A549 (cell line): ENCODE data around the gene EPHB1. TPM values are rescaled to one million over a fixed set of nuclear protein-coding genes. Genes with fewer than 3 reads are reported as not detected.

Experiments
- ATAC-seq, 2 experiments: fragments of 200-7000 bp in 1 of 2; fragments of >200 bp in 1 of 2; cut with Nextera tagmentation in 1 of 2; cut with Tn5 transposase in 1 of 2; 3 replicates each; pipeline versions ENCODE4 v1.8.0 to v1.9.1; 2018 to 2020; ENCODE audit warnings: mild to moderate bottlenecking in 1 of 2, moderate library complexity in 1 of 2
- CTCF ChIA-PET: fragments of 300-600 bp; sonication (Branson Sonifier 250); formaldehyde crosslinking; extraction: SDS; loops from one replicate; lab custom pipeline; 2021; ENCODE audit warnings: antibody characterized with exemption, inconsistent platforms; lab: Yijun Ruan, JAX
- POLR2A ChIA-PET: fragments of 350-600 bp; formaldehyde crosslinking; extraction: SDS; loops from one replicate; lab custom pipeline; 2021; ENCODE audit warnings: antibody characterized with exemption, inconsistent platforms; lab: Yijun Ruan, JAX
- DNase-seq, 2 experiments: peaks; one replicate each; pipeline versions ENCODE4 v3.0.0 to v3.0.0-alpha.2; 2011 to 2016; ENCODE audit warnings: low read depth in 1 of 2, low spot score in 1 of 2
- FAIRE-seq: peaks from 2 replicates; lab custom pipeline; 2011; peaks lifted over from hg19 to GRCh38; lab: Jason Lieb, UNC
- H3K27ac ChIP-seq, 2 experiments: fragments of >200 bp; sonication (Bioruptor Twin); formaldehyde crosslinking; 3 replicates each; pipeline ENCODE4 v1.5.1; 2016 to 2017
- H3K4me1 ChIP-seq: fragments of >200 bp; sonication (Bioruptor Twin); formaldehyde crosslinking; 3 replicates; pipeline ENCODE4 v1.6.1; 2016
- H3K4me2 ChIP-seq: fragments of >200 bp; sonication (Bioruptor Twin); formaldehyde crosslinking; 3 replicates; pipeline ENCODE4 v1.6.1; 2016
- H3K4me3 ChIP-seq: fragments of >200 bp; sonication (Bioruptor Twin); formaldehyde crosslinking; 3 replicates; pipeline ENCODE4 v1.5.1; 2016
- H3K9me3 ChIP-seq: fragments of >200 bp; sonication (Bioruptor Twin); formaldehyde crosslinking; 3 replicates; pipeline ENCODE4 v1.6.1; 2016
- CBX2 ChIP-seq: fragments of 200-600 bp; sonication (generic); IDR thresholded peaks from 2 replicates; pipeline ENCODE4 v1.6.1; 2016; ENCODE audit warnings: low read depth, mild to moderate bottlenecking, borderline replicate concordance
- CBX8 ChIP-seq: fragments of 200-600 bp; sonication (generic); IDR thresholded peaks from 2 replicates; pipeline ENCODE4 v1.6.1; 2016
- CEBPB ChIP-seq, 2 experiments: fragments of >200 bp in 1 of 2; sonication (Bioruptor Twin) in 1 of 2; formaldehyde crosslinking in 1 of 2; IDR thresholded peaks; 2 replicates each; pipeline ENCODE4 v1.6.1; 2012 to 2016
- CHD2 ChIP-seq: fragments of 150-350 bp; IDR thresholded peaks from 2 replicates; pipeline ENCODE4 v1.6.1; 2014; ENCODE audit warnings: low read length; ENCODE audit not compliant: partially characterized antibody
- EHF ChIP-seq: fragments of 250-450 bp; sonication (Bioruptor Pico); IDR thresholded peaks from 2 replicates; pipeline ENCODE4 v1.5.0; 2020; ENCODE audit warnings: mild to moderate bottlenecking
- EP300 ChIP-seq, 2 experiments: fragments of >200 bp; sonication (Bioruptor Twin); formaldehyde crosslinking; IDR thresholded peaks; 2 replicates in 1 of 2; 3 replicates in 1 of 2; pipeline ENCODE4 v1.6.1; 2016 to 2017
- FOXS1 ChIP-seq: fragments of 250-450 bp; sonication (Bioruptor Pico); IDR thresholded peaks from 2 replicates; pipeline ENCODE4 v1.5.0; 2020; ENCODE audit warnings: mild to moderate bottlenecking, moderate library complexity
- GATA3 ChIP-seq: IDR thresholded peaks from 2 replicates; pipeline ENCODE4 v1.6.1; 2012; ENCODE audit warnings: borderline replicate concordance
- HDAC2 ChIP-seq: fragments of 200-600 bp; sonication (generic); IDR thresholded peaks from 2 replicates; pipeline ENCODE4 v1.6.1; 2016
- HEYL ChIP-seq: fragments of 250-450 bp; sonication (Bioruptor Pico); IDR thresholded peaks from 2 replicates; pipeline ENCODE4 v1.8.0; 2021; ENCODE audit warnings: mild to moderate bottlenecking, moderate library complexity
- HMGXB4 ChIP-seq: fragments of 250-450 bp; sonication (Bioruptor Pico); IDR thresholded peaks from 2 replicates; pipeline ENCODE4 v1.5.0; 2021; ENCODE audit warnings: mild to moderate bottlenecking, moderate library complexity, borderline replicate concordance
- HOXB13 ChIP-seq: fragments of 250-450 bp; sonication (Bioruptor Pico); IDR thresholded peaks from 2 replicates; pipeline ENCODE4 v1.5.0; 2020; ENCODE audit warnings: low read depth, mild to moderate bottlenecking, moderate library complexity
- JUNB ChIP-seq: fragments of >200 bp; sonication (Bioruptor Twin); formaldehyde crosslinking; IDR thresholded peaks from 2 replicates; pipeline ENCODE4 v1.6.1; 2016
- KDM1A ChIP-seq: fragments of 200-600 bp; sonication (generic); IDR thresholded peaks from 2 replicates; pipeline ENCODE4 v1.6.1; 2016; ENCODE audit warnings: low read depth, mild to moderate bottlenecking
- KDM5A ChIP-seq: fragments of 200-600 bp; sonication (generic); IDR thresholded peaks from 2 replicates; pipeline ENCODE4 v1.6.1; 2016; ENCODE audit warnings: antibody characterized with exemption, mild to moderate bottlenecking
- MAFK ChIP-seq: fragments of 450-650 bp; IDR thresholded peaks from 2 replicates; pipeline ENCODE4 v1.6.1; 2014; ENCODE audit not compliant: partially characterized antibody
- NFE2L2 ChIP-seq: fragments of 150-350 bp; conservative IDR thresholded peaks from 2 replicates; pipeline ENCODE4 v1.6.1; 2014; ENCODE audit warnings: low read length
- PHF8 ChIP-seq: fragments of 200-600 bp; sonication (generic); IDR thresholded peaks from 2 replicates; pipeline ENCODE4 v1.6.1; 2016; ENCODE audit warnings: low read depth, mild to moderate bottlenecking, antibody characterized with exemption, moderate library complexity, borderline replicate concordance
- POLR2A ChIP-seq: IDR thresholded peaks from 2 replicates; pipeline ENCODE4 v1.6.1; 2012; ENCODE audit warnings: mild to moderate bottlenecking, low read length
- RAD21 ChIP-seq, 2 experiments: fragments of >200 bp in 1 of 2; sonication (Bioruptor Twin) in 1 of 2; formaldehyde crosslinking in 1 of 2; IDR thresholded peaks in 1 of 2; conservative IDR thresholded peaks in 1 of 2; 2 replicates in 1 of 2; 3 replicates in 1 of 2; pipeline ENCODE4 v1.6.1; 2012 to 2018; ENCODE audit warnings: inconsistent platforms in 1 of 2
- RARB ChIP-seq: fragments of 250-450 bp; sonication (Bioruptor Pico); IDR thresholded peaks from 2 replicates; pipeline ENCODE4 v1.8.0; 2021; ENCODE audit warnings: mild to moderate bottlenecking, moderate library complexity
- RCOR1 ChIP-seq: fragments of 150-350 bp; IDR thresholded peaks from 2 replicates; pipeline ENCODE4 v1.6.1; 2014; ENCODE audit warnings: antibody characterized with exemption, low read length, low read depth
- SREBF2 ChIP-seq: fragments of 450-650 bp; IDR thresholded peaks from 2 replicates; pipeline ENCODE4 v1.6.1; 2014; ENCODE audit warnings: mild to moderate bottlenecking, moderate library complexity
- ZSCAN20 ChIP-seq: fragments of 250-450 bp; sonication (Bioruptor Pico); IDR thresholded peaks from 2 replicates; pipeline ENCODE4 v1.8.0; 2022; ENCODE audit warnings: mild to moderate bottlenecking, moderate library complexity
- WGBS: methylation state at CpG from one replicate; pipeline ENCODE4 v1.1.6; 2017; ENCODE audit errors: missing lambda C conversion rate; 5-methylcytosine and 5-hydroxymethylcytosine counted together
- polyA plus RNA-seq, 4 experiments: library from polyadenylated mRNA; depleted of rRNA in 3 of 4; stranded (reverse); fragments of >200 nt; fragmentation: RNase III in 1 of 4; extraction: RNeasy Plus Mini Kit Qiagen cat#74134 plus additional on column Dnase treatment in 1 of 4; gene quantifications; 2 replicates in 3 of 4; 3 replicates in 1 of 4; pipeline ENCODE4 v1.2.3, GENCODE V29; 2011 to 2017
- TF ChIP-seq, protein P1 (sequence below): IDR thresholded peaks from 2 replicates; pipeline ENCODE4 v1.6.1; 2012
- TF ChIP-seq, protein P2 (sequence below): fragments of 250-450 bp; sonication (Bioruptor Pico); IDR thresholded peaks from 2 replicates; pipeline ENCODE4 v1.5.0; 2020; ENCODE audit warnings: low read depth, mild to moderate bottlenecking, moderate library complexity
- TF ChIP-seq, protein P3 (sequence below): IDR thresholded peaks from 2 replicates; pipeline ENCODE4 v1.6.1; 2012
- TF ChIP-seq, protein P4 (sequence below): fragments of >200 bp; sonication (Bioruptor Twin); formaldehyde crosslinking; IDR thresholded peaks from 3 replicates; pipeline ENCODE4 v1.6.1; 2016

The EPHB1 gene
- polyA plus RNA-seq, 2 of the 4 experiments (the other 2 are of a cell fraction): 0.18 to 0.21 TPM

DNA sequence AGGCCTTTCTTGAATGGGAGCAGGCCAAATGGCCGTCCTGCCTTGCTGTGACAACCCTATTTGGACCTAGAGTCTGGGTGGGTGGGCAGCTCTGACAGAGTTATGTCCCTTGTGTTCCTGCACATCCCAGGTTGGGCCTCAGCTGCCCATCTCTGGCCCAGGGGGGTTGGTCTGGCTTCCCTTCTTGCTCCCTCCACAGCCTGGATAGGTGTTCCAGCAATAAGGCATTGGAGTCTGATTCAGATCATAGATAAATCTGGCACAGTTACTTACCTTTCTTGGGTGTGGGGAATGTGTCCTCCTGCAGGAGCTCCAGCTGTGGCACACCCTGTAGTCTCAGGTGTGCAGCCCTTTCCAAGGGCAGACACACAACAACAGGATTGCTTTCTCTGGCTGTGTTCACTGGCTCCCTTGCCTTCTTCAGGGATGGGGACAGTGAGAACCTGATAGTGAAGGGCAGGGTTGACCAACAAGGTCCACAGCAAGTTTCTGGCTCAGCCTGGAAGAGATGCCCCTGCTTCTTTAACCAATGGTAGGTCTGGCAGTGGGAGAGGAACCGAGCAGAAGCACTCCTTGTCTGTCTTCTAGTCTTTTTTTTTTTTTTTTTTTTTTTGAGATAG lies 177.9 kb downstream of the EPHB1 start:
- FAIRE-seq (no peak), ATAC-seq (no peak), DNase-seq (no peak)
- WGBS: 0% methylated on average over 2 of the region's 2 CpGs
- no peak overlapping the region for H3K4me2 ChIP-seq
- H3K27ac ChIP-seq: no peak overlapping the region
- no peaks in the 10 kb centered on the region for H3K9me3 ChIP-seq
- ChIA-PET POLR2A (no interaction called here), CTCF (no interaction called here)
- H3K4me1 ChIP-seq: no peaks in the 10 kb centered on the region
- no peak overlapping the region for H3K4me3 ChIP-seq
- no peak for TF ChIP-seq FOXS1 (CRISPR knock-in tag)
- no peak for TF ChIP-seq NFE2L2
- TF ChIP-seq, protein P1, sequence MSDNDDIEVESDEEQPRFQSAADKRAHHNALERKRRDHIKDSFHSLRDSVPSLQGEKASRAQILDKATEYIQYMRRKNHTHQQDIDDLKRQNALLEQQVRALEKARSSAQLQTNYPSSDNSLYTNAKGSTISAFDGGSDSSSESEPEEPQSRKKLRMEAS: no peak
- no peak for TF ChIP-seq EHF (CRISPR knock-in tag)
- TF ChIP-seq HDAC2: no peak
- no peak for TF ChIP-seq CHD2
- no peak for TF ChIP-seq POLR2A
- TF ChIP-seq RCOR1: no peak
- TF ChIP-seq KDM5A: no peak
- TF ChIP-seq, protein P2, sequence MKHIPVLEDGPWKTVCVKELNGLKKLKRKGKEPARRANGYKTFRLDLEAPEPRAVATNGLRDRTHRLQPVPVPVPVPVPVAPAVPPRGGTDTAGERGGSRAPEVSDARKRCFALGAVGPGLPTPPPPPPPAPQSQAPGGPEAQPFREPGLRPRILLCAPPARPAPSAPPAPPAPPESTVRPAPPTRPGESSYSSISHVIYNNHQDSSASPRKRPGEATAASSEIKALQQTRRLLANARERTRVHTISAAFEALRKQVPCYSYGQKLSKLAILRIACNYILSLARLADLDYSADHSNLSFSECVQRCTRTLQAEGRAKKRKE (CRISPR knock-in tag): no peak
- no peak for TF ChIP-seq CBX8
- no peak for TF ChIP-seq KDM1A
- TF ChIP-seq HOXB13: no peak
- no peak for TF ChIP-seq GATA3

DNA sequence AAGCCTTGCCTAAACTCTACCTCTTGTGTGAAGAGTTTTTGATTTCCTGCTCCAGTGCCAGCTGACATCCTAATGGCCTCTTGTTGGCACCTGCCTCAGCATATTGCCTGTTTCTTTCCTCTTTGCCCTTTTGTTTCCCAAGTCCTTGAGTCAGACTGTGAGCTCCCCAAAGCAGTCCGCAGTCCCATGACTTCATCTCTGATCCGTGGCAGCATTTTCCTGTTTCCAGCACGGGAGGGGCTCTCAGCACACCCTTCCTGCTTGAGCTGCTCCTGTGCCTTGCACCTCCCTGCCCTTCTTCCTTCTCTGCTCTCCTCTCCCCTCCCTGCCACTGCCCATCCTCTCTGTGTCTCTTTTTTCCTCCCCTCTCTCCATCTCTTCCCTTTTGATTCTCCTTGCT lies 179.6 kb downstream of the EPHB1 start:
- H3K4me1 ChIP-seq: no peaks in the 10 kb centered on the region
- no peak for FAIRE-seq
- TF ChIP-seq RAD21 (conservative IDR thresholded peaks at IDR 0.05 in 1 of 2, IDR thresholded peaks at IDR 0.05 in 1 of 2) (no peak), MAFK (no peak)
- TF ChIP-seq, all 56 proteins: peak for 0
- ChIA-PET POLR2A (no interaction called here), CTCF (interaction anchor here (0.6 kb wide), 1 partner anchor 181 kb away, joined by 3 read pairs; no protein-coding TSS in a partner anchor)
- WGBS: 19% methylated on average over 3 of the region's 3 CpGs
- Histone ChIP-seq H3K9me3 (no peaks in the 10 kb centered on the region), H3K27ac (no peak overlapping the region), H3K4me2 (no peak overlapping the region), H3K4me3 (no peak overlapping the region)
- ATAC-seq: no peak
- no peak for DNase-seq

DNA sequence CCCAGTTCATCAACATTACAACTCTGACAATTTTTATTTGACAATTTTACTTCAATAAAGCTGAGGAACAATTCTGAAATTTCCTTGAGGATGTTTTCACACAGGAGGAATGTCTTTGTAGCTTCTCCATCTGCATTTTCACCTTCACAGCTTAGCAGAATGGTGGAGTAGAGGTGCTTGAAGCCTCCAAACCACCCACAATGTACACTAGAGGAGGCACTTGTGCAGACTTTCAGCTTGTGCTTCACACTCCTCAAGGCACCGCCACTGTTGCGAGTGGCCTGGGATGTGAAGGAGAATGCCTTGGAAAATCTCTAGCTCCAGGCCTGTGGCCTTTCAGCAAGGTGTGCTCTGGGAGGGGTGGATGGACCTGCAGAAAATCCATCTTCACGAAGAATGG lies 181.9 kb downstream of the EPHB1 start:
- no peak for ATAC-seq
- Histone ChIP-seq H3K9me3 (no peaks in the 10 kb centered on the region), H3K4me2 (no peak overlapping the region), H3K4me3 (no peak overlapping the region), H3K27ac (no peak overlapping the region), H3K4me1 (no peaks in the 10 kb centered on the region)
- DNase-seq: no peak
- FAIRE-seq: no peak
- CTCF ChIA-PET: no interaction called here
- 7% methylated on average over 1 of the region's 3 CpGs for WGBS
- TF ChIP-seq ZSCAN20 (CRISPR knock-in tag): no peak
- no peak for TF ChIP-seq HOXB13
- TF ChIP-seq, protein P2 (CRISPR knock-in tag): no peak
- no peak for TF ChIP-seq JUNB
- TF ChIP-seq EHF (CRISPR knock-in tag): no peak
- no peak for TF ChIP-seq POLR2A
- no peak for TF ChIP-seq SREBF2
- TF ChIP-seq, protein P3, sequence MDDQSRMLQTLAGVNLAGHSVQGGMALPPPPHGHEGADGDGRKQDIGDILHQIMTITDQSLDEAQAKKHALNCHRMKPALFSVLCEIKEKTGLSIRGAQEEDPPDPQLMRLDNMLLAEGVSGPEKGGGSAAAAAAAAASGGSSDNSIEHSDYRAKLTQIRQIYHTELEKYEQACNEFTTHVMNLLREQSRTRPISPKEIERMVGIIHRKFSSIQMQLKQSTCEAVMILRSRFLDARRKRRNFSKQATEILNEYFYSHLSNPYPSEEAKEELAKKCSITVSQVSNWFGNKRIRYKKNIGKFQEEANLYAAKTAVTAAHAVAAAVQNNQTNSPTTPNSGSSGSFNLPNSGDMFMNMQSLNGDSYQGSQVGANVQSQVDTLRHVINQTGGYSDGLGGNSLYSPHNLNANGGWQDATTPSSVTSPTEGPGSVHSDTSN: no peak
- no peak for TF ChIP-seq CHD2
- TF ChIP-seq CEBPB (IDR thresholded peaks at IDR 0.05): no peak
- TF ChIP-seq KDM1A: no peak
- TF ChIP-seq GATA3: no peak
- no peak for TF ChIP-seq KDM5A
- TF ChIP-seq EP300 (IDR thresholded peaks at IDR 0.05): no peak
- TF ChIP-seq PHF8: no peak
- no peak for TF ChIP-seq RARB
- no peak for TF ChIP-seq HEYL (CRISPR knock-in tag)
- TF ChIP-seq, protein P4, sequence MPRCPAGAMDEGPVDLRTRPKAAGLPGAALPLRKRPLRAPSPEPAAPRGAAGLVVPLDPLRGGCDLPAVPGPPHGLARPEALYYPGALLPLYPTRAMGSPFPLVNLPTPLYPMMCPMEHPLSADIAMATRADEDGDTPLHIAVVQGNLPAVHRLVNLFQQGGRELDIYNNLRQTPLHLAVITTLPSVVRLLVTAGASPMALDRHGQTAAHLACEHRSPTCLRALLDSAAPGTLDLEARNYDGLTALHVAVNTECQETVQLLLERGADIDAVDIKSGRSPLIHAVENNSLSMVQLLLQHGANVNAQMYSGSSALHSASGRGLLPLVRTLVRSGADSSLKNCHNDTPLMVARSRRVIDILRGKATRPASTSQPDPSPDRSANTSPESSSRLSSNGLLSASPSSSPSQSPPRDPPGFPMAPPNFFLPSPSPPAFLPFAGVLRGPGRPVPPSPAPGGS: no peak
- TF ChIP-seq CBX2: no peak
- no peak for TF ChIP-seq HMGXB4 (CRISPR knock-in tag)
- POLR2A ChIA-PET: no interaction called here
